SK-N-SH treated with all-trans-retinoic acid at 6 μM for 48 hours (cell line): ENCODE data around the gene RFNG.

Experiments used
- BACH2 ChIP-seq: fragments of 250-450 bp; sonication (Bioruptor Pico); IDR thresholded peaks from 2 replicates; pipeline ENCODE4 v1.9.0; 2021; ENCODE audit warnings: mild to moderate bottlenecking, borderline replicate concordance
- CSDC2 ChIP-seq: fragments of 250-450 bp; sonication (Bioruptor Pico); IDR thresholded peaks from 2 replicates; pipeline ENCODE4 v1.5.0; 2020; ENCODE audit warnings: mild to moderate bottlenecking, moderate library complexity
- ISL1 ChIP-seq: fragments of 250-450 bp; sonication (Bioruptor Pico); IDR thresholded peaks from 2 replicates; pipeline ENCODE4 v2.1.2; 2022; ENCODE audit warnings: mild to moderate bottlenecking, moderate library complexity
- PATZ1 ChIP-seq: fragments of 250-450 bp; sonication (Bioruptor Pico); IDR thresholded peaks from 2 replicates; pipeline ENCODE4 v1.8.0; 2020; ENCODE audit warnings: mild to moderate bottlenecking, moderate library complexity, borderline replicate concordance
- RARB ChIP-seq: fragments of 250-450 bp; sonication (Bioruptor Pico); IDR thresholded peaks from 2 replicates; pipeline ENCODE4 v1.8.0; 2021; ENCODE audit warnings: mild to moderate bottlenecking, moderate library complexity
- TSHZ2 ChIP-seq: fragments of 250-450 bp; sonication (Bioruptor Pico); IDR thresholded peaks from 2 replicates; pipeline ENCODE4 v1.5.0; 2020; ENCODE audit warnings: mild to moderate bottlenecking, moderate library complexity
- ZFP30 ChIP-seq: fragments of 450-650 bp; formaldehyde crosslinking; IDR thresholded peaks from 2 replicates; pipeline ENCODE4 v1.5.0; 2022; ENCODE audit warnings: mild to moderate bottlenecking, moderate library complexity
- ZNF70 ChIP-seq: fragments of 450-650 bp; formaldehyde crosslinking; IDR thresholded peaks from 2 replicates; pipeline ENCODE4 v1.5.0; 2020; ENCODE audit warnings: mild to moderate bottlenecking, moderate library complexity

- no peak for TF ChIP-seq RARB (CRISPR knock-in tag)
- TF ChIP-seq ZFP30 (CRISPR knock-in tag): no peak
- no peak for TF ChIP-seq PATZ1
- no peak for TF ChIP-seq ISL1 (CRISPR knock-in tag)
- no peak for TF ChIP-seq TSHZ2 (CRISPR knock-in tag)
- TF ChIP-seq ZNF70 (CRISPR knock-in tag): no peak
- no peak for TF ChIP-seq CSDC2 (CRISPR knock-in tag)
- TF ChIP-seq BACH2 (CRISPR knock-in tag): no peak
Measured at GRCh38 chr17:82091264-82092066, 39.9 kb upstream of the RFNG start.
